Measurements from ENCODE around the gene TRAM2. TPM values are rescaled to one million over a fixed set of nuclear protein-coding genes. Genes with fewer than 3 reads are reported as not detected.

The TRAM2 gene
- total and polyA plus RNA-seq, 2 of the 13 experiments (the other 11 are each of a cell fraction or from before 2014, with no cell fraction given): 49.1 to 72.5 TPM

DNA sequence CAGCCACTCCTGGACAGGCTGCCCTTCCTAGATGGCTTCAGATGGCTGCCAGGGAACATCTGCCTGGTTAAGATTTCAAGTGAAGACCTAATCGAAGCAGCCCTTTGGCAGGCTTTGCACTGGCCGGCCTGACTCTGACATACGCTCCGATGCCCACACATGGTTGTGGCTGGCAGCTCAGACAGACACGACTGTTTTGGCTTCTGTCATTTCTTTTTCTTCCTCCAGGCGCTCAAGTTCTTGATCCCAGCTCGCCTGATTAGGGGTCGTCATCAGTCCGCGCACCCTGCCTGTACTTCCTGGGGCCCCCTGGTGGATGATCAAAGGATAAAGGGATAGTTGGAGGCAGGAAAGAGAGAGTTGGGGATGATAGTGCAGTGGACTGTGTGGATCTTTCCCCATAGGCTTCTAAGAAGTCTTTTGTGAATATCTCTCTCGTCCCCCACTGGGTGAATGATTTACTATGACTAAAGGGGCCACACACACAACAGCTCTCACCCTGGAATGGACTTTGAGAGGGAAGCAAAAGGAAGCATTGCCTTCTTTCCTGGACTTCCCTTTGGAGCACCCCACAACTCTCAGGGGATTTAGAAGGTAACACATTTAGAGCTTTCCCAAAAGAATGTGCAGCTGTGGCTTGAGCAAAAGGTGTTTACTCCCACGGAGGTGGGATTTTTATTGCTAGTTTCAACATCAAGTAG lies 21.4 kb upstream of the TRAM2 start (continued):
- TF ChIP-seq NR2F1 (CRISPR knock-in tag; IDR thresholded peaks at IDR 0.05) (no peak), DNMT1 (CRISPR knock-in tag; IDR thresholded peaks at IDR 0.05) (no peak), ZNF772 (CRISPR knock-in tag; IDR thresholded peaks at IDR 0.05) (peak; percentile 93), ZFP1 (CRISPR knock-in tag; IDR thresholded peaks at IDR 0.05) (peak; percentile 90; the same call in 1 of the 2 replicates), KAT8 (CRISPR knock-in tag; IDR thresholded peaks at IDR 0.05) (peak; percentile 93), MEIS1 (CRISPR knock-in tag; IDR thresholded peaks at IDR 0.05; ENCODE audit: borderline replicate concordance) (peak; percentile 51; the same call in 1 of the 2 replicates), TBX3 (IDR thresholded peaks at IDR 0.05; ENCODE audit: borderline replicate concordance) (peak; percentile 75; the same call in 1 of the 2 replicates), ZC3H4 (CRISPR knock-in tag; IDR thresholded peaks at IDR 0.05; ENCODE audit: borderline replicate concordance) (no peak), TCF12 (IDR thresholded peaks at IDR 0.05) (no peak), TCF12 (CRISPR knock-in tag; IDR thresholded peaks at IDR 0.05) (peak; percentile 30; the same call in 1 of the 2 replicates), CHCHD3 (CRISPR knock-in tag; IDR thresholded peaks at IDR 0.05) (0 out of 2 replicates have a peak, but pooled peaks have one; percentile 22), ZNF703 (CRISPR knock-in tag; IDR thresholded peaks at IDR 0.05; ENCODE audit: borderline replicate concordance) (no peak), ZNF570 (CRISPR knock-in tag; IDR thresholded peaks at IDR 0.05; ENCODE audit: borderline replicate concordance) (no peak), FOXO1 (CRISPR knock-in tag; IDR thresholded peaks at IDR 0.05) (no peak), ZNF224 (CRISPR knock-in tag; IDR thresholded peaks at IDR 0.05) (peak; percentile 48; the same call in 1 of the 2 replicates), ZNF431 (CRISPR knock-in tag; IDR thresholded peaks at IDR 0.05; ENCODE audit: borderline replicate concordance, low read depth) (peak; percentile 91; the same call in 1 of the 2 replicates), ZNF136 (CRISPR knock-in tag; IDR thresholded peaks at IDR 0.05; ENCODE audit: low read depth) (peak; percentile 92), RFX1 (IDR thresholded peaks at IDR 0.05) (no peak)
- TF ChIP-seq, protein P1, sequence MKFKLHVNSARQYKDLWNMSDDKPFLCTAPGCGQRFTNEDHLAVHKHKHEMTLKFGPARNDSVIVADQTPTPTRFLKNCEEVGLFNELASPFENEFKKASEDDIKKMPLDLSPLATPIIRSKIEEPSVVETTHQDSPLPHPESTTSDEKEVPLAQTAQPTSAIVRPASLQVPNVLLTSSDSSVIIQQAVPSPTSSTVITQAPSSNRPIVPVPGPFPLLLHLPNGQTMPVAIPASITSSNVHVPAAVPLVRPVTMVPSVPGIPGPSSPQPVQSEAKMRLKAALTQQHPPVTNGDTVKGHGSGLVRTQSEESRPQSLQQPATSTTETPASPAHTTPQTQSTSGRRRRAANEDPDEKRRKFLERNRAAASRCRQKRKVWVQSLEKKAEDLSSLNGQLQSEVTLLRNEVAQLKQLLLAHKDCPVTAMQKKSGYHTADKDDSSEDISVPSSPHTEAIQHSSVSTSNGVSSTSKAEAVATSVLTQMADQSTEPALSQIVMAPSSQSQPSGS (CRISPR knock-in tag; IDR thresholded peaks at IDR 0.05): peak; percentile 79; the same call in 1 of the 2 replicates
- TF ChIP-seq, protein P2, sequence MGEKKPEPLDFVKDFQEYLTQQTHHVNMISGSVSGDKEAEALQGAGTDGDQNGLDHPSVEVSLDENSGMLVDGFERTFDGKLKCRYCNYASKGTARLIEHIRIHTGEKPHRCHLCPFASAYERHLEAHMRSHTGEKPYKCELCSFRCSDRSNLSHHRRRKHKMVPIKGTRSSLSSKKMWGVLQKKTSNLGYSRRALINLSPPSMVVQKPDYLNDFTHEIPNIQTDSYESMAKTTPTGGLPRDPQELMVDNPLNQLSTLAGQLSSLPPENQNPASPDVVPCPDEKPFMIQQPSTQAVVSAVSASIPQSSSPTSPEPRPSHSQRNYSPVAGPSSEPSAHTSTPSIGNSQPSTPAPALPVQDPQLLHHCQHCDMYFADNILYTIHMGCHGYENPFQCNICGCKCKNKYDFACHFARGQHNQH (CRISPR knock-in tag; IDR thresholded peaks at IDR 0.05): peak; percentile 77
- TF ChIP-seq, protein P3, sequence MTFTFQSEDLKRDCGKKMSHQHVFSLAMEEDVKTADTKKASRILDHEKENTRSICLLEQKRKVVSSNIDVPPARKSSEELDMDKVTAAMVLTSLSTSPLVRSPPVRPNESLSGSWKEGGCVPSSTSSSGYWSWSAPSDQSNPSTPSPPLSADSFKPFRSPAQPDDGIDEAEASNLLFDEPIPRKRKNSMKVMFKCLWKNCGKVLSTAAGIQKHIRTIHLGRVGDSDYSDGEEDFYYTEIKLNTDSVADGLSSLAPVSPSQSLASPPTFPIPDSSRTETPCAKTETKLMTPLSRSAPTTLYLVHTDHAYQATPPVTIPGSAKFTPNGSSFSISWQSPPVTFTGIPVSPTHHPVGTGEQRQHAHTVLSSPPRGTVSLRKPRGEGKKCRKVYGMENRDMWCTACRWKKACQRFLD (CRISPR knock-in tag; IDR thresholded peaks at IDR 0.05; ENCODE audit: borderline replicate concordance): no peak
- TF ChIP-seq, protein P4, sequence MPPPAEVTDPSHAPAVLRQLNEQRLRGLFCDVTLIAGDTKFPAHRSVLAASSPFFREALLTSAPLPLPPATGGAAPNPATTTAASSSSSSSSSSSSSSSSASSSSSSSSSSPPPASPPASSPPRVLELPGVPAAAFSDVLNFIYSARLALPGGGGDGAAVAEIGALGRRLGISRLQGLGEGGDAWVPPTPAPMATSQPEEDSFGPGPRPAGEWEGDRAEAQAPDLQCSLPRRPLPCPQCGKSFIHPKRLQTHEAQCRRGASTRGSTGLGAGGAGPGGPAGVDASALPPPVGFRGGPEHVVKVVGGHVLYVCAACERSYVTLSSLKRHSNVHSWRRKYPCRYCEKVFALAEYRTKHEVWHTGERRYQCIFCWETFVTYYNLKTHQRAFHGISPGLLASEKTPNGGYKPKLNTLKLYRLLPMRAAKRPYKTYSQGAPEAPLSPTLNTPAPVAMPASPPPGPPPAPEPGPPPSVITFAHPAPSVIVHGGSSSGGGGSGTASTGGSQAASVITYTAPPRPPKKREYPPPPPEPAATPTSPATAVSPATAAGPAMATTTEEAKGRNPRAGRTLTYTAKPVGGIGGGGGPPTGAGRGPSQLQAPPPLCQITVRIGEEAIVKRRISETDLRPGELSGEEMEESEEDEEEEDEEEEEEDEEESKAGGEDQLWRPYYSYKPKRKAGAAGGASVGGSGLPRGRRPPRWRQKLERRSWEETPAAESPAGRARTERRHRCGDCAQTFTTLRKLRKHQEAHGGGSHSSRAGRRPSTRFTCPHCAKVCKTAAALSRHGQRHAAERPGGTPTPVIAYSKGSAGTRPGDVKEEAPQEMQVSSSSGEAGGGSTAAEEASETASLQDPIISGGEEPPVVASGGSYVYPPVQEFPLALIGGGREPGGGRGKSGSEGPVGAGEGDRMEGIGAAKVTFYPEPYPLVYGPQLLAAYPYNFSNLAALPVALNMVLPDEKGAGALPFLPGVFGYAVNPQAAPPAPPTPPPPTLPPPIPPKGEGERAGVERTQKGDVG (CRISPR knock-in tag; IDR thresholded peaks at IDR 0.05; ENCODE audit: borderline replicate concordance): 0 out of 2 replicates have a peak, but pooled peaks have one; percentile 81

All from HepG2 (cell line).